NCI-H2196 (cell line): ENCODE measurements around the gene ILDR2.

Source experiments
- DNase-seq: peaks from one replicate; lab custom pipeline; 2025; ENCODE audit not compliant: unreplicated experiment; lab: John Stamatoyannopoulos, UW

The ILDR2 gene, protein sequence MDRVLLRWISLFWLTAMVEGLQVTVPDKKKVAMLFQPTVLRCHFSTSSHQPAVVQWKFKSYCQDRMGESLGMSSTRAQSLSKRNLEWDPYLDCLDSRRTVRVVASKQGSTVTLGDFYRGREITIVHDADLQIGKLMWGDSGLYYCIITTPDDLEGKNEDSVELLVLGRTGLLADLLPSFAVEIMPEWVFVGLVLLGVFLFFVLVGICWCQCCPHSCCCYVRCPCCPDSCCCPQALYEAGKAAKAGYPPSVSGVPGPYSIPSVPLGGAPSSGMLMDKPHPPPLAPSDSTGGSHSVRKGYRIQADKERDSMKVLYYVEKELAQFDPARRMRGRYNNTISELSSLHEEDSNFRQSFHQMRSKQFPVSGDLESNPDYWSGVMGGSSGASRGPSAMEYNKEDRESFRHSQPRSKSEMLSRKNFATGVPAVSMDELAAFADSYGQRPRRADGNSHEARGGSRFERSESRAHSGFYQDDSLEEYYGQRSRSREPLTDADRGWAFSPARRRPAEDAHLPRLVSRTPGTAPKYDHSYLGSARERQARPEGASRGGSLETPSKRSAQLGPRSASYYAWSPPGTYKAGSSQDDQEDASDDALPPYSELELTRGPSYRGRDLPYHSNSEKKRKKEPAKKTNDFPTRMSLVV

DNA sequence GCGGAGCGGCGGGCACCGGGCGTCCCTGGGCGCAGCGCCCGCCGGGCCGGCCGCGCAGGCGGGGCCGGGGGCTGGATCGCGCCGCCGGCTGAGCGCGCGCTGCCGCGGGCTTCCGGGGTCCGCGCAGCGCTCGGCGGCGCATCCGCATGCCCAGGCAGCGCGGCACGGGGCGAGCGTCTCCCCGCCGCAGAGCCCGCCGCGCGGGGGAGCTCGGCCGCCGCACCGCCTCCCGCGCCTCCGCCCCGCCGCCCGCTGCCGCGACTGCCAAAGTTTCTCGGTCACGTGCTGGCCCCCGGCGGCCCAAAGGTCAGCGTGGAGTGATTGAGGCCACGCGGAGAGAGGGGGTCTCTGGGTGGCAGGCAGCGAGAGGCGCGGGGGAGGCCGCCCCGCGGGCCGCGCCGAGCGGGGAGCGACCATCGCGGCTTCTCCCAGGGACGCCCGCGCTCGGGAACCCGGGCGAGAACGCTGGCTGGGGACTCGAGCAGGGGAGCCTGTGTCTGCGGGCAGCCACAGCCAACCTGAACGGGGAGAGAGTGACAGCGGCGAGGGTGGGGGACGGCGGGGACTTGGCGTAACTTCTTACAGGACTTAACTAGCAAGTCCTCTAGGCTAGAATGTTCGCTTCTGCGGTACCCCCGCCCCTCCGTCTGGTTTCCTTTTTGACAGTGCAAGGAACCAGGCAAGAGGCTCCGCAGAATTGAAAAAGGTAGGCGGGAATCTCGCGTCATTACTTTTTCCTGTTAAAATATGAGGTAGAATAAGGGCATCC is at the start of gene ILDR2:
ILDR2 (minus strand) TSS at position 180 of the 769 bp plus-strand sequence. CDS start 272 bp downstream, outside the sequence.
- DNase-seq = peak; percentile 44

DNA sequence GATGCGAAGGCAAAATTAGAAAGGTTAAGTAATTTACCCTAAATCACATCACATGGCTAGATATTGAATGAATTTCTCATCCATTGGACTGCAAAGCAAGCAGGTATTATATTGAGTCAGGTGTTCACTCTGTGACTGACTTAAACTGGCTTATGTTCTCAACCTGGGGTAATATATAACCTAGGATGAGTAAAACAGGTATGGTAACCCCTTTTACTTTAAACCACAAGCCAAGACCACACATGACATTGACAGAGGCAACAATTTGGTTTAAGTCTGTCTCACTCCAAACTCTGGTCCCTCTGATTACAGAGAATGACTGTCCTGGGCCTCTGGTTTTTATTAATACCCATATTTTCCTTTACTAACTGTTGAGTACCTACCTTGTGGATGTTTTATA is 47.0 kb upstream of the ILDR2 start:
- no peak for DNase-seq

DNA sequence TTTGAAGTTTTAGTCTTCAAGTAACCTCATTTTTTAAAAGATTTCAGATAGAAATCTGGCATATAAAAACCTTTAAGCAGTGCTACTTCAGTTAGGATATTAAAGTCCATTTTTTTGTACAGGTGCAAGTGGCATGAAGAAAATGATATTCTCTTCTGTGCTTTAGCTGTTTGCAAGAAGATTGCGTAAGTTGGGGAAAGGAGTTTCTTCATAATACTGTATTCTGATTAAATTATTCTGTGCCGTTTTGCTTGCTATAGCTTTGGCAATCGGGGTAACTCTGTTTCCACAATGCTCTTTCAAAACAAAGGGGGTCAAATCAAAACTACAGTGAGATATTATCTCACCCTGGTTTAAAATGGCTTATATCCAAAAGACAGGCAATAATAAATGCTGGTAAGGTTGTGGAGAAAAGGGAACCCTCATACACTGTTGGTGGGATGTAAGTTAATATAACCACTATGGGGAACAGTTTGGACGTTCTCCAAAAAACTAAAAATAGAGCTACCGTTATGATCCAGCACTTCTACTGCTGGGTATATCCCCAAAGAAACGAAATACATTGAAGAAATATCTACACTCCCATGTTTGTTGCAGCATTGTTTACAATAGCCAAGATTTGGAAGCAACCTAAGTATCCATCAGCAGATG is 40.9 kb upstream of the ILDR2 start:
- no peak for DNase-seq

DNA sequence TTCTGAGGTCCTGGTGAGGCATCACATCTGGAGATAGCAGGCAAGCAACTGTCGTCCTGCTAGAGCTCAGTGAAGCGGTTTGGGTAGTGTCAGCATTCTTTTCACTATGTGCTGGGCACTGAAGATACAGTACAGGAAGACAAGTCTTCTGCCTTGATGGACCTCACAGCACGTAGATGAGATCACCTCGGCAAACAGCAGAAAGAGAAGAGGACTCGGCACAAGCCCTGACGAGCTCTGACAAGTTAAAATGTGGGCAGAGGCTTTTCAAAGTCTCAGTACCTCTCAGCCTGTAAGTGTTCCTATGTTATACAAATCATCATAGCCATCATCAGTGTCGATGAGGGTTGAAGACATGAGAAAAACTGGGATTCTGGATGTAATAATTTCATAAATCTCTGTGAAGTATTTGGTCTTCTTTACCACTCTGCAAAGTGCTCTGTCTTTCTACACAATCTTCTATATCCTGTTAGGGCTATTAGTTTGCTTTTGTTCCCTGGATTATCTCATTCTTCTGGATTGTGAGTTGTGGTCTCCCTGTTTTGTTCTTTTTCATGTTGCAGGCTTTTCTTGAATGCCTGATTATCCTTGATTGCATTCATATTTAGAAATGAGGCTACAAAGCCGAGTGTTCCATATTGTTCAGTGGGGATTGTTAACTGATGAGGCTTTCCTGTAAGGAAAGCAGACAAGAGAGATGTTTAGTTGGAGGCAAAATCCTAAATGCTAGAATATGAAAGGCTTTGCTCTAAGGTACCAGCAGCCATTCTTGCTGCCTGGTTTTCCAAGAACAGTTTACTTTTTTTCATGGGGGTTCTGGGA is 38.0 kb upstream of the ILDR2 start:
- DNase-seq = no peak

DNA sequence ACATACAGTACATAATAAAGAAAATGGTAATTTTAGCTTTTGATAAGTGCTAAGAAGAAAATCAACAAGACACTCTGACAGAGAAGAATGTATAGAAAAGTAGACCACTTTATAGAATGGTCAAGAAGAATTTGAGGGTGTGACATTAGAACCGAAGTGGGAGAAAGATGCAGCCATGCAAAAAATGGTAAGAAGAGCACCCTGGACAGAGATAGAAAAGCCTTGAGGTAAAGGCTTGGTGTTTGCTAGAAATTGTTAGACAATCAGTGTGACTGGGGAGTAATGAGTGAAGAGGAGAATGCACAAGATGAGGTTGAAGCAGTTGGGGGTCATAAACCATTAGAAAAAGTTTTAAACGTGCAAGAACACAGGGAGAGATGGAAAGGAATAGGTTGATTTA is 37.2 kb upstream of the ILDR2 start:
- DNase-seq = no peak

DNA sequence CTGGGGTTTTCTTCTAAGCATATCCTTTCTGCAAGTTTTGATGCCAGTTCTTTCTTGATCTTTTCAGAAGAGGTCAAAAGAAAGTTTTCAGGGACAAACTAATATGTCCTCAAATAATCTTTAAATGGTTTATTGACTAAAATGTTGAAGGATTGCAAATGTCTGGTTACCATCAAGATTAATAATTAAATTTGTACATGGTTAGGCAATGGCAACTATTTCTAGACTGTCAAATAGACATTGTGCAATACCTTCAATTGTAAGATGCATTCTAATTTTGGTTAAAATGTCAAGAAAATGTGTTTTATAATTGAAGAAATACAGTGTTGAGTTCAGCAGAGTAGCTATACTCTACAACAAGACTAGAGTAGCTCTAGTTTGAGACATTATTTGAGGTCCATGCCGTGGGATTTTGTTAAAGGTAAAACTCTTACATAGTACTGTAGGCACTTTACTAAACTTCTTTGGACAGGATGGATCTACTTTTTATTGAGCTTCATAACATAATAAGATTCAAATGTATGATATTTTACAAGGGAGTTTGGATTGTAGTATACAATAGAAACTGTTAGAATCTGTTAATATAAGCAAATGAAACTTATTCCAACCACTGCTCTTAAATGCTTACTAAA is 36.3 kb upstream of the ILDR2 start:
- no peak for DNase-seq

DNA sequence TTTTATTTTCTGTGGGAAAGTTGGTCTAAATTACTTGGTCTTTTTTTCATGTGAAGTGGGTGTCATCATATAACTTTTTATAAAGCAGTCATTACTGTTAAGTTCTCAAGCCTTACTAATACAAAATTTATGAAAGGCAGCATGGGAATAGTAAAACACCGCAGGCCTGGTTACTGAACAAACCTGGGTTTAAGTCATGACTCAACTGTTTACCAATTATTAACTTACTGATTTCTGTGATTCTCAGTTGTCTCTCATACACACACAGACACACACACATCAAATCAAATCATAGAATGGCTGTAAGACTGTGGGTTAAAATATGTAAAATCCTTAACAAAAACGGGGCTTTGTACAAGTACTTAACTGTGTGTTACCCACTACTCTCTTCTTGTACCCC is 28.4 kb upstream of the ILDR2 start:
- DNase-seq = no peak

DNA sequence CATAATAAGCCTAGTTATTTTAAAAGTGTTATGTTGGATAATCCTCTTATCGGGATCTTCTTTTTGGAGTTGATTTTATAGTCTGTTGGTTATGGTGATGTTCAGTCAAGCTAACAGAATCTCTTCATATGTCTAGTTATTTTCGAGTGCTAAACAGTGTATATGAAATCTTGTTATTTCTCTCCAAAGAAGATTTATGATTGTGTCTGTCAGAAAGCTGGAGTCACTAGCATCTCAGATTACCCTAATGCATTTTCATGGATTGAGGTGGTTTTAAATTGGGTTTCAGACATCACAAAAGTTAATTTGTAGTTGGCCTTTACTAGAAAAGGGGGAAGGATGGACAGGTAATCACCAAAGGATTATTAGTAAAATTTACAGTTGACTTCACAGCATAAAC is 27.0 kb upstream of the ILDR2 start:
- DNase-seq = no peak

DNA sequence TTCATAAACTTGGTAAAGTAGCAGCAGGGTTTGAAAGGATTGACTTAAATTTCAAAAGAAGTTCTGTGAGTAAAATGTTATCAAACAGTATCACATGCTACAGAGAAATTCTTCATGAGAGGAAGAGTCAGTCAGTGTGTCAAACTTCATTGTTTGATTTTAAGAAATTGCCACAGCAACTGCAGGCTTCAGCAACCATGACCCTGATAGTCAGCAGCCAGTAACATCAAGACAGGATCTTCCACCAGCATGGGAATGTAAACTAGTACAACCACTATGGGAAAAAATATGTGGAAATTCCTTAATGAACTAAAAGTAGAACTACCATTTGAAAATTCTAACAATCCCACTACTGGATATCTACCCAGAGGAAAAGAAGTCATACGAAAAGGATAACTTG is 25.2 kb upstream of the ILDR2 start:
- DNase-seq = no peak

DNA sequence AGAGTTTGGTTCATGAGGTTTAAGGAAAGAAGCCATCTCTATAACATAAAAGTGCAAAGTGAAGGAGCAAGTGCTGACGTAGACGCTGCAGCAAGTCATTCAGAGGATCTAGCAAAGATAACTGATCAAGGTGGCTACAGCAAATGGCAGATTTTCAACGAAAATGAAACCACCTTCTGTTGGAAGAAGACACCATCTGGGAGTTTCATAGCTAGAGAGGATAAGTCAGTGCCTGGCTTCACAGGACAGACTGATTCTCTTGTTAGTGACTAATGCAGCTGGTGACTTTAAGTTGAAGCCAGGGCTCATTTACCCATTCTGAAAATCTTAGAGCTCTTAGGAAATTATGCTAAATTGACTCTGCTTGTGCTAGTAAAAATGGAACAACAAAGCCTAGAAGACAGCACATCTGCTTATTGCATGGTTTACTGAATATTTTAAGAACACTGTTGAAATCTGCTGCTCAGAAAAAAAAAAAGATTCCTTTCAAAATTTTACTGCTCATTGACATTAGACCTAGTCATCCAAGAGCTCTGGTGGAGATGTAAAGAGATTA is 24.2 kb upstream of the ILDR2 start:
- DNase-seq = no peak

DNA sequence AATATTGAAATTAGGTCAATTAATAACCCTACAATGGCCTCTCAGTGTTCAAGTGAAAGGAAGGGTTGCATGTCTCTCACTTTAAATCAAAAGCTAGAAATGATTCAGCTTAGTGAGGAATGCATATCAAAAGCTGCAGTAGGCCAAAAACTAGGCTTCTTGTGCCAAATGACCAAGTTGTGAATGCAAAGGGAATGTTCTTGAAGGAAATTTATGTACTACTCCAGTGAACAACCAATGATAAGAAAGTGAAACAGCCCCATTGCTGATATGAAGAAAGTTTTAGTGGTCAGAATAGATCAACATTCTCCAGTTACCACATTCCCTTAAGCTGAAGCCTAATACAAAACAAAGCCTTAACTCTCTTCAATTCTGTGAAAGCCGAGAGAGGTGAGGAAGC is 23.7 kb upstream of the ILDR2 start:
- no peak for DNase-seq

DNA sequence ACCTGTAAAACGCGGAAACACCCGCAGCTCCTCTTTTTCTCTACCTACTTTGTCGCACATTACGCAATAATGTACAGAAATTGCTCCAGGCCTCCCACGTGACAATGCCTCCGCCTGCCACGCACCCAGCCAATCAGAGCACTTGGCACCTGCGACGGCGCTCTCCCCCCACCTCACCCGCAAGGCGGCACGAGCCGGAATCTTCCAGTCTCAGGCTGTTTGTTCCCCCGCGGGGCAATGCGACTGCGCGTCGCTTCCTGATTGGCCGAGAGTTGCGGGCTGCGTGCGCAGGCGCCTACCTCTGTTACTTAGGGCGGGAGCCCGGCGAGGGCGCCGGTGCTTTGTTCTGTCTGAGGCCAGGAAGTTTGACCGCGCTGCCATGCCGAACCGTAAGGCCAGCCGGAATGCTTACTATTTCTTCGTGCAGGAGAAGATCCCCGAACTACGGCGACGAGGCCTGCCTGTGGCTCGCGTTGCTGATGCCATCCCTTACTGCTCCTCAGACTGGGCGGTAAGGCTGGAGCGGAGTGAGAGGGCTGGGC is 13.7 kb upstream of the ILDR2 start, which contains the start of gene MAEL:
MAEL (plus strand) TSS at position 307 of the 542 bp plus-strand sequence; CDS start at position 380, 73 bp downstream.
- DNase-seq = no peak

DNA sequence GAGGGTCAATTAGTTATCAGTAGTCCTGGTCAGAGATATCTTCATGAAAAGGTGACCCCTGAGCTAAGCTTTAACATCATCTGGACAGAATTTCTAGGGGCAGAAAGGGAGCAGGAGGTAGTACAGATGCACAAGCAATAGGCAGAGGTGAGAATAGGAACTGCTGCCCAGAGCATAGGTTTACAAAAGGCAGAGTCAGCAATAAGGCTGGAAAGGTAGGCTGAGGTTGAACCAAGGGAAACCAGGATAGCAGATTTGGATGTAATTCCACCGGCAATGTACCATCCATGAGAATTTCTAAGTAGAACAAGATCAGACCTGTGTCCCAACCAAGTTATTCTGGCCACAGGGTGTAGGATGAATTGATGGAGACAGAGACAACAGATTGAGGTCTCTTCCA is 6.2 kb upstream of the ILDR2 start:
- DNase-seq = no peak

DNA sequence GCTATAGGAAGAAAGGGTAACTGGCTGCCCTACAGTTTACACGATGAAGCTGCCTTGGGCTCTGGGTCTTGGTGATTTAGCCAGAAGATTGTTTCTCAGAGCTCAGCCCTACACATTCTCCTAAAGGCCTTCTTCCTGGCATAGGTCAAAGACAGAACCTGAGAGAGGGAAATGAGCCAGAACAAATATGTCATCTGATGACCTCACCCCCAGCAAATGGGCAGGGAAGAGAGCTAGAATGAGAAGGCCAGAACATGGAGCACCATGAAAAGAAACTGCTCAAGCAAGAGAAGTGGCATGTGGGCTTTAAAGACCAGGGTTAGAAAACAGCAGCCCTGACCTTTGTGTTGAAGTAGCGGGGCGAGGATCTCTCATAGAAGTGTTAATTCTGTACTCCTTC is 5.5 kb upstream of the ILDR2 start:
- DNase-seq = no peak

DNA sequence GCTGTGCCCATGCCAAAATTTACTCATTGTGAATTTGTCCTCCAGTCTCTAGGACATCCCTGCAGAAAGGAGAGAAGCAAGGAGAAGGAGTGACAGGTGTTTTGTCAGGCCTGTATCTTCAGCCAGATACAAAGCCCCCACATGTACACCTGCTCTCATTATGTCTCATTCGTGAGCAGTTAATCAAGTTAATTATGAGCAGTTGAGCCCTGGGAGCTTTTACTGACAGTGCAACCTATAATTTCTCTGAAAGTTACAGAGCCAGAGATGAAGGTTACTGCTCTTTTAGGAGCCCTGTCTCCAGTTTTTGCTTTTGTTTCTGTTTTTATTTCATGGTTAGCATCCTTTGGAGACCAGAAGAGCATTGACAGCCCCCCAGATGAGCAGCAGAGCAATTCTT is 5.0 kb upstream of the ILDR2 start:
- no peak for DNase-seq

DNA sequence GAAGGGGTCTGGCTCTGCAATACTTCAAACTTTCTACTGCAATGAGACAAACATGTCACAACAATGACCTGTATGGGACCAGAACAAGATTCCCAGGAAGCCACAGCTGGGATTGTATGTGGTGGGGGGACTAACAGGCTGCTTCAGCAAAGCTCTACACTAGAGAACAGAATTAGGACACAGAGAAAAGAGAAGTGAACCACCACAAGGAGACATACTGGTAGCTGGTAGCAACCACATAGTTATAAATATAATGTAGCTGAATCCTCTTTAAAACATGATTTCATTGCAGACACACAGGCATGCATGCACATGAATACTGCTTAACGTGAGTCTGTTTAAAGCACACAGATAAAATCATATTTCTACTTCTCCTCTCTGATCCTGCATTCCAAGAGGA is 3.5 kb upstream of the ILDR2 start:
- DNase-seq = no peak

DNA sequence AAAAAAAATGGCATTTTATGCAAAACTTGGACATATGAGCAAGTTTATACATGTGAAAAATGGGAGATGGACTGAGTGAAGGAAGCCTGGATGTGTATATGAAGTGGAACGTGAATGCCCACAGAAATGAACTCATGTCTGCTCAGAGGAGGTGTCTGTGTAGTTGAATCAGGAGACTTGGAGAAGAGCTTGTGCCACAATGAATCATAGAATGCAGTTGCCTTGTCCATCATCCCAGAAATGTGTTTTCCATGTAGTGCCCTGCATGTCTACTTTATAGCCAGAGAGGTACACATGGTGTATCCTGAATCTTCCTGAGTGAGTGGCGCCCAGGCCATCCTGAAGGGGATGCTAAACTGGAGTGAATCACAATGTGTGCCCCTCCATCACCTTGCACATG is 2.6 kb upstream of the ILDR2 start:
- DNase-seq = no peak

DNA sequence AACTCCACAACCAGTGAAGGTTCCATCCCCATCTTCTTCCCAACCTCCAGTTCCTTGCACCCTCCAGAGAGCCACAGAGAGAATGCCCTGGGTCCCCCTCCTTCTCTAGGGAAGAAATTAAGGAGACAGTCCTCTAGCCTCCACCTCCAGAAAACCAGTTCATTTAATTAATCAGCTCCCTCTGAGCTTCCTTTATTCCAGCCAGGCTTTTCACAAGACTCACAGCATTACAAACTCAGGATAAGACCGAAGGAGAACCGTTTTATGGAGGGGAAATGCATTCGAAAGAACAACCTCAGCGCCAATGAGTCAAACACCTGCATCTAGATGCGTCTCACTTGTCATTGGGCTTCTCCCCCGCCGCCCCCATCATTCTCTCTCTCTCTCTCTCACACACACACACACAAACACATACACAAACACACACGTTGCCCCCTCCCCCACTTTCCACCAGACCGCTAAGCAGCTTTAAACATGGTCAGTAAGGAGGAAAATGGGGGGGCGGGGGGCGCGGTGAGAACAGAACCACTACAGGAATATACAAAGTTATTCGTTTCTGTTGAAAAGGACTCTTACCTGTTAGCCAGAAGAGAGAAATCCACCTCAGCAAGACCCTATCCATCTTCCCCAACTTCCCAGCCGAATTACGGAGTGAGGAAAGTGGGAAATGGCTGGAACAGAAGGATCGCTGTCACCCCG is 544 bp downstream of the ILDR2 start:
- no peak for DNase-seq

DNA sequence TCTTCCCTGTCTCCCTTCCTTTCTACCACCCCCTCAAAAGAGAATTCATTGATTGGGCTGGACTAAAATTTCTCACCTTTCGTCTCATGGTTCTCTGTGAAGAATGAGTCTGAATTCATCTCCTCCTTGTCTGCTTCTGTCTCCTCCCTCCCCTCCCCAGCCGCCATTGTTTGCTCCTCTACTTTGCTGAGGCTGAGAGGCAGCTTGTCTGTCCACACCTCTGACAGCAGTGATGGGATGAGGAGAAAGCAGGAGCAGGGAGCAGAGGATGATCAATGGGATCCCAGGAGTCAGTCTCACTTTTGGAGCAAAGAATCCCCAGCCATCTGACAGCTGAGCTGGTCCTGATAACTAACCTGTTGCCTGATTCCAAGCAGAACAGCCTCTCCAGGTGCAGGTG is 2.5 kb downstream of the ILDR2 start:
- no peak for DNase-seq
